Ovary (tissue), 9 donors: Measurements from ENCODE around the gene SOX6. TPM values are rescaled to one million over a fixed set of nuclear protein-coding genes. Genes with fewer than 3 reads are reported as not detected.
"Not testable (repeated sequence)": the region's sequence is repeated elsewhere in the genome, so short reads cannot be mapped to it uniquely, and the experiment has no call there.

Experiments used
- DNase-seq, 5 donors: peaks; one replicate each; pipeline ENCODE4 v3.0.0-alpha.2; 2019 to 2020
- H3K27ac ChIP-seq, 2 donors: fragments of 200-600 bp; one replicate each; pipeline versions ENCODE4 v1.5.1 to v1.8.0; 2019 to 2022
- H3K27me3 ChIP-seq: fragments of 200-600 bp; one replicate; pipeline ENCODE4 v1.8.0; 2022
- H3K36me3 ChIP-seq: fragments of 200-600 bp; sonication (generic); one replicate; pipeline ENCODE4 v1.5.1; 2019
- H3K4me1 ChIP-seq: one replicate; pipeline ENCODE4 v1.8.1; 2013; ENCODE audit warnings: mild to moderate bottlenecking, moderate library complexity; ENCODE audit not compliant: insufficient read depth
- H3K4me3 ChIP-seq: fragments of 200-600 bp; sonication (generic); one replicate; pipeline ENCODE4 v1.5.1; 2017
- H3K9me3 ChIP-seq, 2 donors: fragments of 200-600 bp in 1 of 2; sonication (generic) in 1 of 2; one replicate each; pipeline versions ENCODE4 v1.5.1 to v1.8.1; 2013 to 2019; ENCODE audit warnings: mild to moderate bottlenecking in 1 of 2, moderate library complexity in 1 of 2
- EP300 ChIP-seq: sonication (generic); formaldehyde crosslinking; IDR thresholded peaks from one replicate; pipeline ENCODE4 v1.6.1; 2017; ENCODE audit warnings: antibody characterized with exemption
- POLR2A ChIP-seq: fragments of 450-650 bp; IDR thresholded peaks from one replicate; pipeline ENCODE4 v1.6.1; 2017; ENCODE audit warnings: antibody characterized with exemption, mild to moderate bottlenecking, moderate library complexity
- WGBS, 3 donors: extraction: QIAGEN DNeasy Blood & Tissue Kit in 1 of 3; methylation state at CpG; one replicate each; pipeline versions ENCODE4 v1.1.5 to v1.1.7; 2013 to 2017; 5-methylcytosine and 5-hydroxymethylcytosine counted together
- intact Hi-C, 4 donors: fragments of 100-400 bp; cut with DNase I; formaldehyde crosslinking; loops; one replicate each; pipeline versions ENCODE4 v1.11.0 to v1.15.1; 2022 to 2023
- polyA plus RNA-seq, 2 donors: library from polyadenylated mRNA; stranded (reverse); fragments of 200-250 nt in 1 of 2; fragments of 350-450 nt in 1 of 2; fragmentation: Illumina TruSeq in 1 of 2; extraction: RNeasy Lipid Tissue Mini Kit (QIAGEN cat#74804) in 1 of 2; gene quantifications; one replicate each; pipeline ENCODE4 v1.2.3, GENCODE V29; 2013 to 2014
- total RNA-seq, 7 donors: library from RNA; depleted of rRNA in 2 of 7; stranded (reverse); fragments of >200 nt in 2 of 7; fragmentation: NEBNext Ultra II Directional in 3 of 7; extraction: Animal tissue kit (Norgen Biotek cat#: 25700) in 3 of 7; gene quantifications; one replicate each; pipeline versions ENCODE4 v1.1.0 to v1.2.4, GENCODE V29; 2016 to 2023
- TF ChIP-seq, protein P1 (sequence below), 3 donors: fragments of 450-650 bp in 2 of 3; fragments of 200-600 bp in 1 of 3; IDR thresholded peaks; one replicate each; pipeline versions ENCODE4 v1.5.1 to v1.8.0; 2016 to 2022; ENCODE audit warnings: antibody characterized with exemption in 3 of 3, mild to moderate bottlenecking in 1 of 3
- donor health status: DM: no; HTN: no; CAD: no; lungs with moderate emphysema.
- donor health status: DM: no; HTN: no; CAD: no.
- donor health status: Bipolar disorder and iron deficiency.
- donor health status: DM: yes; HTN: yes; CAD: no.
- donor health status: DM: no; HTN: no; CAD: no.
- donor health status: DM: yes; HTN: yes; CAD: no.

Gene SOX6
- total and polyA plus RNA-seq, 9 donors, result 0.61 to 29.4 (median 4.7) TPM

DNA sequence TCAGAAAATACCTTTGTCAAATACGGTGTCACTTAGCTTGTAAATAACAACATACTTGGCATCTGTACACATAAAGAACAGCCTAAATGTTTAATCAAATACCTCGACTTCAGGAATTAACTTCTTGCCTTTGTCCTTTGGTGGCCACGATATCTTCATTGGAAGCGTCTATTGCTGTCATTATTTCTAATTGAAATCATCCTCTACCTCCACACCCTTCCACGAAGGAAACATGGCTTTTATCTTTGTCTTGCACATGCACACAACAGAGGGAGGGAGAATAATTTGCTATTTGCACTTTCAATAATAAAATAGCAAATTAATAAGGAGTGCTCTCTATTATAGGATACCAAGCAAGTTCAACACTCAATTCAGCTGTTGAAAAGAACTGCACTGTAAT lies 25.8 kb upstream of the SOX6 start:
- DNase-seq, result no peak
- Histone ChIP-seq H3K36me3 (no peaks in the 10 kb centered on the region), H3K4me3 (no peak overlapping the region), H3K9me3 (no peaks in the 10 kb centered on the region), H3K4me1 (no peaks in the 10 kb centered on the region), H3K27ac (no peak overlapping the region), H3K27me3 (no peaks in the 10 kb centered on the region)
- intact Hi-C loops, result no loop called here
- TF ChIP-seq EP300 (no peak), POLR2A (no peak)
- TF ChIP-seq, protein P1, sequence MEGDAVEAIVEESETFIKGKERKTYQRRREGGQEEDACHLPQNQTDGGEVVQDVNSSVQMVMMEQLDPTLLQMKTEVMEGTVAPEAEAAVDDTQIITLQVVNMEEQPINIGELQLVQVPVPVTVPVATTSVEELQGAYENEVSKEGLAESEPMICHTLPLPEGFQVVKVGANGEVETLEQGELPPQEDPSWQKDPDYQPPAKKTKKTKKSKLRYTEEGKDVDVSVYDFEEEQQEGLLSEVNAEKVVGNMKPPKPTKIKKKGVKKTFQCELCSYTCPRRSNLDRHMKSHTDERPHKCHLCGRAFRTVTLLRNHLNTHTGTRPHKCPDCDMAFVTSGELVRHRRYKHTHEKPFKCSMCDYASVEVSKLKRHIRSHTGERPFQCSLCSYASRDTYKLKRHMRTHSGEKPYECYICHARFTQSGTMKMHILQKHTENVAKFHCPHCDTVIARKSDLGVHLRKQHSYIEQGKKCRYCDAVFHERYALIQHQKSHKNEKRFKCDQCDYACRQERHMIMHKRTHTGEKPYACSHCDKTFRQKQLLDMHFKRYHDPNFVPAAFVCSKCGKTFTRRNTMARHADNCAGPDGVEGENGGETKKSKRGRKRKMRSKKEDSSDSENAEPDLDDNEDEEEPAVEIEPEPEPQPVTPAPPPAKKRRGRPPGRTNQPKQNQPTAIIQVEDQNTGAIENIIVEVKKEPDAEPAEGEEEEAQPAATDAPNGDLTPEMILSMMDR (IDR thresholded peaks at IDR 0.05), result no peak
- 68 to 74% (median 68%) methylated on average over 5 of the region's 5 CpGs for WGBS, 3 donors

DNA sequence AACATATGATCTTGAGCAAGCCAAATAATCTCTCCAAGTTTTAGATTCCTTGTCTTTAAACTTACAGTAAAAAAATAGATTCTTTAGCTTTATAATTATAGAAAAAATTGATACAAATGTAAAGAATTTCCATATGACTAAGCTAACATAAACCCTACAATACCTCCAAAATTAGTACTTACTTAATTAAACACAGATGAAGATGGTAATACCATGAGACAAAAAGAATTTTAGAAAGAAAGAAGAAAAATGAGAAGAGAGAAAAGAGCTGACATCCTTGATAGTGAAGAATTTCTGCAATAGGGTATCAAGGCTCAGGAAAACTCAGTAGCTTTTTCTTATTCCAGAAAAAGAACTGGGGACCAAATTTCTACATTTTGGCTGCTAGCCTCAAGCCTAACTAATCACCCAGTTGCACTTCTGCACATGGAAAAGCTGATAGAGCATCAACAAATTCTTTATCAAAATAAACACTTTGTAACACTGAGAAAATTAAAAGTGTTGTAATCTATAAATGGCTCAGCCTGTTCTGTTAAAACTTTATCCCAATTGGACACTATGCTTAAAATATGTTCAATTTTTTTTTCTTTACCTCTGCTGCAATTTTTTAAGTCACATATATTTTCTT lies 24.7 kb upstream of the SOX6 start:
- TF ChIP-seq, protein P1 (IDR thresholded peaks at IDR 0.05), result no peak
- TF ChIP-seq EP300, result no peak
- TF ChIP-seq POLR2A, result no peak
- H3K9me3 ChIP-seq, result no peaks in the 10 kb centered on the region
- intact Hi-C loops, result no loop called here

DNA sequence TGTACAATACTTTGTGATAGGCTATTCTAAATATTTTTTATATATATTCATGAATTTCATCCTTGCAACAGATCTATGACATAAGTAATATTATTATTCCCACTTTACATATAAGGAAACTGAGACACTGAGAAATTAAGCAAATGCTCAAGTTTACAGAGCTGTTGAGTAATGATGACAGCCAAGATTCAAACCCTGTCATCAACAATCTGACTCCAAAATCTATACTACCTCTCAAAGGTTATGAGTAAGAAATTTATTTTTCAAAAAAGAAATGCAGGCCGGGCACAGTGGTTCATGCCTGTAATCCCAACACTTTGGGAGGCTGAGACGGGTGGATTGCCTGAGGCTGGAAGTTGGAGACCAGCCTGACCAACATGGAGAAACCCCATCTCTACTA lies 22.6 kb upstream of the SOX6 start:
- Histone ChIP-seq H3K27ac (no peak overlapping the region), H3K36me3 (no peaks in the 10 kb centered on the region), H3K27me3 (no peaks in the 10 kb centered on the region), H3K4me1 (no peaks in the 10 kb centered on the region), H3K4me3 (no peak overlapping the region), H3K9me3 (no peaks in the 10 kb centered on the region)
- TF ChIP-seq, protein P1 (IDR thresholded peaks at IDR 0.05), result no peak
- TF ChIP-seq POLR2A, result no peak
- no peak for TF ChIP-seq EP300
- no peak for DNase-seq
- 90 to 98% (median 96%) methylated on average over 2 of the region's 2 CpGs for WGBS, 3 donors
- intact Hi-C loops, result no loop called here

More for the DNA sequence above, 24.7 kb upstream of the SOX6 start:
- no peak overlapping the region for H3K27ac ChIP-seq
- H3K4me3 ChIP-seq, result no peak overlapping the region
- H3K36me3 ChIP-seq, result no peaks in the 10 kb centered on the region
- no peaks in the 10 kb centered on the region for H3K27me3 ChIP-seq
- no peak for DNase-seq
- H3K4me1 ChIP-seq, result no peaks in the 10 kb centered on the region

DNA sequence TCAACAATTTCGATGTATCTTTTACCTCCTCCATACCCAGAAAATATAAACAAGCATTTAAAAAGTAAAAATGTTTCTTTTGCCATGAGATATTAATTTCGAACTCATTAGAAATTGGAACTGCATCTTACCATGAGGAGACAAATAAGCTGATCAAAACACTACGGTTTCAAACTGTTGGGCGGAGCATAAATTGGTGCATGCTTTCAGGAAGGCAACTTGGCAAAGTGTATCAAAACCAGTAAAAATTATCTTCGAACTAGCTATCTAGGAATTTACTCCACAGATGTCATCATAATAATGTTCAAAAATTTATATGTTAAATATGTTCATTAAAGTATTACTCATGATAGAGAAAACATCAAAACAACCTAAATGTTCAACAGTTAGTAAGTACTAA lies 21.4 kb upstream of the SOX6 start:
- Histone ChIP-seq H3K9me3 (no peaks in the 10 kb centered on the region), H3K4me3 (no peak overlapping the region), H3K4me1 (no peaks in the 10 kb centered on the region), H3K36me3 (no peaks in the 10 kb centered on the region), H3K27me3 (no peaks in the 10 kb centered on the region), H3K27ac (no peak overlapping the region)
- DNase-seq, result no peak
- TF ChIP-seq, protein P1 (IDR thresholded peaks at IDR 0.05), result no peak
- TF ChIP-seq POLR2A (no peak), EP300 (no peak)
- WGBS, 3 donors, result 45 to 55% (median 52%) methylated on average over 5 of the region's 5 CpGs
- intact Hi-C loops, result no loop called here

DNA sequence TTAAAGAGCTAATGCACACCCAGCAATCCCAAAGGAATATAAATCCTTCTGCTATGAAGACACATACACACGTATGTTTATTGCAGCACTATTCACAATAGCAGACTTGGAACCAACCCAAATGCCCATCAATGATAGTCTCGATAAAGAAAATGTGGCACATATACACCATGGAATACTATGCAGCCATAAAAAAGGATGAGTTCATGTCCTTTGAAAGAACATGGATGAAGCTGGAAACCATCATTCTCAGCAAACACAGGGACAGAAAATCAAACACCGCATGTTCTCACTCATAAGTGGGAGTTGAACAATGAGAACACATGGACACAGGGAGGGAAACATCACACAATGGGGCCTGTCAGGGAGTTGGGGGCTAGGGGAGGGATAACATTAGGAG lies 19.3 kb upstream of the SOX6 start:
- 93 to 100% (median 95%) methylated on average over 3 of the region's 3 CpGs for WGBS, 3 donors
- H3K27ac ChIP-seq, intact Hi-C loops: not testable (repeated sequence)

More for the DNA sequence above, 19.3 kb upstream of the SOX6 start:
- H3K4me3 ChIP-seq, H3K36me3 ChIP-seq, H3K9me3 ChIP-seq, DNase-seq, H3K4me1 ChIP-seq, H3K27me3 ChIP-seq: not testable (repeated sequence)
